ENCODE results near the gene GOSR2. TPM values are rescaled to one million over a fixed set of nuclear protein-coding genes. Genes with fewer than 3 reads are reported as not detected.

Gene GOSR2
- total RNA-seq, 1 experiment from 2014 or later = 52.9 TPM

- H3K4me2 ChIP-seq (ENCODE audit: low read length) = no peak overlapping the region
- H3K9ac ChIP-seq (ENCODE audit: low read length) = no peak overlapping the region
- H3K79me2 ChIP-seq (ENCODE audit: insufficient read depth, low read length) = no peaks in the 10 kb centered on the region
- BruUV-seq (replicated peaks) = no TSS peak
- H3K9me3 ChIP-seq (ENCODE audit: control insufficient read depth in 1 of 2, insufficient read depth in 1 of 2, low read depth in 1 of 2, low read length in 2 of 2) = no peaks in the 10 kb centered on the region
- H3K36me3 ChIP-seq (ENCODE audit: control insufficient read depth in 1 of 2, insufficient read depth in 2 of 2, low read length in 2 of 2) = no peaks in the 10 kb centered on the region
- RAD21 ChIA-PET (ENCODE audit: low non-redundant PET in 1 of 2, low total read pairs in 2 of 2, uncharacterized antibody in 2 of 2, unreplicated experiment in 2 of 2) = no interaction called here
- H3K4me3 ChIP-seq (replicated peaks in 1 of 2; ENCODE audit: low read depth in 1 of 2, low read length in 2 of 2) = no peak overlapping the region
- no peak overlapping the region for H3K27ac ChIP-seq (ENCODE audit: low read depth, low read length)
- H3K27me3 ChIP-seq (ENCODE audit: insufficient read depth, low read length) = peaks cover 14% of the 10 kb centered on the region; the same call in 1 of the 2 replicates
- DNase-seq (ENCODE audit: low read depth, low spot score) (no peak), ATAC-seq (no peak; the same call in 1 of the 2 replicates)
- no peaks in the 10 kb centered on the region for H4K20me1 ChIP-seq (ENCODE audit: insufficient read depth)
- CTCF ChIA-PET = interaction anchor here (0.6 kb wide), 1 partner anchor 1841 kb away, joined by 3 read pairs; no protein-coding TSS in a partner anchor
- TF ChIP-seq FOSL1 (IDR thresholded peaks at IDR 0.05; ENCODE audit: low read depth) = no peak
- no peak for TF ChIP-seq ZBTB33 (IDR thresholded peaks at IDR 0.05; ENCODE audit: extremely low read depth, insufficient replicate concordance, low read length)
- no peak for TF ChIP-seq POLR2A (IDR thresholded peaks at IDR 0.05; ENCODE audit: borderline replicate concordance, extremely low read depth, insufficient read depth, insufficient read length)
- TF ChIP-seq JUND (IDR thresholded peaks at IDR 0.05) = no peak
- TF ChIP-seq SRF (IDR thresholded peaks at IDR 0.05; ENCODE audit: low read depth) = no peak
- TF ChIP-seq TCF7L2 (IDR thresholded peaks at IDR 0.05; ENCODE audit: borderline replicate concordance, extremely low read depth, insufficient read depth, insufficient read length) = no peak
- TF ChIP-seq POLR2AphosphoS5 (IDR thresholded peaks at IDR 0.05; ENCODE audit: low read depth, low read length) = no peak
- TF ChIP-seq YY1 (IDR thresholded peaks at IDR 0.05; ENCODE audit: extremely low read depth, insufficient replicate concordance, low read depth, low read length) = no peak
- no peak for TF ChIP-seq EZH2phosphoT487 (IDR thresholded peaks at IDR 0.05; ENCODE audit: borderline replicate concordance)
- no peak for TF ChIP-seq CBX3 (IDR thresholded peaks at IDR 0.05; ENCODE audit: low read depth)
- TF ChIP-seq MAX (IDR thresholded peaks at IDR 0.05) = no peak
- TF ChIP-seq SP1 (IDR thresholded peaks at IDR 0.05; ENCODE audit: low read depth) = no peak
- no peak for TF ChIP-seq RAD21 (IDR thresholded peaks at IDR 0.05; ENCODE audit: low read depth)
- TF ChIP-seq ZFX (IDR thresholded peaks at IDR 0.05) = no peak
- TF ChIP-seq ATF3 (IDR thresholded peaks at IDR 0.05) = no peak
- no peaks in the 10 kb centered on the region for H3K4me1 ChIP-seq (ENCODE audit: control insufficient read depth in 1 of 2, insufficient read depth in 2 of 2, low read length in 2 of 2)
- H2AFZ ChIP-seq (ENCODE audit: low read depth, low read length, poor library complexity, severe bottlenecking) = no peak overlapping the region
- POLR2A ChIA-PET = interaction anchor here (0.6 kb wide), 1 partner anchor 1077 kb away, joined by 3 read pairs; no protein-coding TSS in a partner anchor
- intact Hi-C loops (cut with micrococcal nuclease) = no loop called here
- no peaks in the 10 kb centered on the region for H3K9me2 ChIP-seq (ENCODE audit: insufficient read depth)
Measured at GRCh38 chr17:46889992-46890564, 32.9 kb upstream of the GOSR2 start.

All from HCT116 (cell line).